A172 (cell line): Measurements from ENCODE around the gene DIAPH3. TPM values are rescaled to one million over a fixed set of nuclear protein-coding genes. Genes with fewer than 3 reads are reported as not detected.

ENCODE experiments used
- DNase-seq: peaks from one replicate; pipeline ENCODE4 v3.0.0-alpha.2; 2015; ENCODE audit warnings: low spot score
- total RNA-seq: library from RNA; depleted of rRNA; stranded (reverse); fragments of >200 nt; shearing (Covaris generic); gene quantifications from 2 replicates; pipeline ENCODE4 v1.2.3, GENCODE V29; 2014; rRNA removed

DIAPH3 gene
- total RNA-seq, 1 experiment from 2014 or later, result 27.1 TPM

DNA sequence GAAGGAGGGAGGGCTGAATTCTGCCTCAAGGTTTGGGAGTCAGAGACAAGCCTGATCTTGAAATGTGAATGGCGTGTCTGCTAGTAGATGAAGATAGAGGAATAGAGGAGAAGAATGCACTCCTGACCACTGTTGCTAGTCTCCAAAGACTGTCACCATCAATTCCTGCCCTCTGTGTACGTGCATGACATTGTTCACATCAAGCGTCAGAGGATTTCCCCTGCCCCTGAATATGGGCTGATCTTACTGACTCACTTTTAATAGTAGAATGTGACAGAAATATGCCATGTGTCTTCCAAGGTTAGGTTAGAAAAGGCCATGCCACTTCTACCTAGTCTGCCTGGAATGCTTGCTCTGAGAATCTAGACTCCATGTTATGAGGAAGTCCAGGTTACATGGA lies 538.6 kb downstream of the DIAPH3 start:
- no peak for DNase-seq

DNA sequence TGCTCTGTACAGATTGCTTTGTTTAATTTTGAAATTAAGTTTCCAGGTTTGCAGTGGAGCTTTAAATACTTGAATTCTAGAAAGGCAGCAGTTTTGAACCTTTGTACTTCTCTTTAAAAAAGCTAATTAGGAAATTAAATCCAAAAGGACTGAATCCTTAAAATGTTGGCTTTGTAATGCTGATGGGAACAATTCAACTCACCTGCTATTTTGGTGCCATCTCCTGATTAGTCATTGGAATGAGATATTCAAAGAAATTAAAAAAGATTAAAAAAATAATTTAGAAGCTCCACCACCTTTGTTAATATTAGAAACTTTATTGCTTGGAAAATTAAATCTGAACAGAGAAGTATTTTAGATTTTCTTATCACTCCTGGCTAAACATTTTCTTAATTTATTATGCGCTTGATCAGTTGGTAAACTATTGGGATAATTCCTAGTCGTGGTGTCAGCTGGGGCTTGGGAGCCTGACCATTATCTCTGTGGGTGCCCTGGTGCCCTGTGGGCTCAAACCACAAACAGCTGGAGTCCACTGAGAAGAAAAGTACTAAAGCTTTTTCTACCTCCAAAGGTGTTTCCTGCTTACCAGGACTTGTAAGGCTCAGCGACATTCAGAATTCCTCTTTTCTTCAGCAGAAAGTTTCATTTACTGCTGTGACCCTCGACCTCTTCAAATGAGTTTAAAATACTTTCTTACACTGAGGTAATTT lies 540.4 kb downstream of the DIAPH3 start:
- DNase-seq, result no peak

DNA sequence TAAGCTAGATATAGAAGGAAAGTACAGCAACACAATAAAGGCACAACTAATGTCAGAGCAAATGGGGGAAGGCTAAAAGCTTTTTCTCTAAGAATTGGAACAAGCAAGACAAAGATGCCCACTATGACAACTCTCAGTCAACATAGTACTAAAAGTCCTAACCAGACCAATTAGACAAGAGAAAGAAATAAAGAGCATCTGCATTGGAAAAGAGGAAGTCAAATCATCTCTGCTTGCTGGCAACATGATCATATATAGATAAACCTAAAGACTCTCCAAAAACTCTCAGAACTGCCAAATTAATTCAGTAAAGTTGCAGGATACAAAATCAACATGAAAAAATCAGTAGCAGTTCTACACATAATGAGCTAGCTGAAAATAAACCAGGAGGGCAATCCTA lies 542.0 kb downstream of the DIAPH3 start:
- no peak for DNase-seq

Other genes starting within 250 kb of the DIAPH3 start
- 10.7 and 15.5 TPM in 2 replicates for gene TDRD3, start 233.3 kb upstream of the DIAPH3 start, total RNA-seq